ENCODE measurements around the gene NEDD4.
"Not testable (repeated sequence)": the region's sequence is repeated elsewhere in the genome, so short reads cannot be mapped to it uniquely, and the experiment has no call there.

NEDD4 gene

DNA sequence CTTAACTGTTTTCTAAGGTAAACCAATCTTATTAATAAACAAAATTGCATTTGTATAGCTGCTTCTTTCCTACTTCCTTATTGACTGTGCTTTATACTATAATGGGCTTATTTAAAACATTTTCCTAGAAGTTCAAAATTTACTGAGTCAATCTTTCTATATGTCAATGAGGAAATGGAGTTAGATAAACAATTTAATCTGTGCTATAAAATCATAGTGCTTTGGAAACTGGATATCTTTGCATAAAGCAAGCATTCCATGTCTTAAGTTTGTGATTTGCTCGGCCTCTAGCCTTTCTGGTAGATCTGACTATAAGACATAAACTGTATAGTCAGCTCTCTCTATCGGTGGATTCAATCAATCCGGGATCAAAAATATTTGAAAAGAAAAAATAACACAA, 99.6 kb downstream of the NEDD4 start:
- no peak for DNase-seq (ENCODE audit: low spot score)

- no peak for DNase-seq (ENCODE audit: low spot score)
These were observed 102.2 kb downstream of the NEDD4 start for GRCh38 chr15:55891196-55891595.

GRCh38 chr15:55884223-55884622, 109.2 kb downstream of the NEDD4 start:
- no peak for DNase-seq (ENCODE audit: low spot score)

DNA sequence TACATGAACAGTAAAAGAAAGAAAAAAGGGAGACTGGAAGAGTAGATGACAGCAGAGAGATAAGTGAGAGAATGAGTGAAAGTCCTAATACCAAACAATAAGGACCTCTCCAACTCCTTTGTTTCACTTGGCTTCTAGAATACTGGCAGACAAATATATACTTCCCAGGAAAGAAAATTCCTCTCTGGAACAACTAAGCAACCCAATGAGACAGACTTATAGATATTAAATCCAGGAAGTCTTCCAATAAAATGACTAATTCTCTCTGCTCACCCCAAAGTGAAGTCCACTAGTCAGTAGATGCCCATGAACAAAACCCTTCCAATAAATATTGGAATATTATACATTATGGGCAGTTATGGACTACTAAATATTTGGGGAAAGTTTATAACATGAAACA, 114.2 kb downstream of the NEDD4 start:
- DNase-seq (ENCODE audit: low spot score) = no peak

DNA sequence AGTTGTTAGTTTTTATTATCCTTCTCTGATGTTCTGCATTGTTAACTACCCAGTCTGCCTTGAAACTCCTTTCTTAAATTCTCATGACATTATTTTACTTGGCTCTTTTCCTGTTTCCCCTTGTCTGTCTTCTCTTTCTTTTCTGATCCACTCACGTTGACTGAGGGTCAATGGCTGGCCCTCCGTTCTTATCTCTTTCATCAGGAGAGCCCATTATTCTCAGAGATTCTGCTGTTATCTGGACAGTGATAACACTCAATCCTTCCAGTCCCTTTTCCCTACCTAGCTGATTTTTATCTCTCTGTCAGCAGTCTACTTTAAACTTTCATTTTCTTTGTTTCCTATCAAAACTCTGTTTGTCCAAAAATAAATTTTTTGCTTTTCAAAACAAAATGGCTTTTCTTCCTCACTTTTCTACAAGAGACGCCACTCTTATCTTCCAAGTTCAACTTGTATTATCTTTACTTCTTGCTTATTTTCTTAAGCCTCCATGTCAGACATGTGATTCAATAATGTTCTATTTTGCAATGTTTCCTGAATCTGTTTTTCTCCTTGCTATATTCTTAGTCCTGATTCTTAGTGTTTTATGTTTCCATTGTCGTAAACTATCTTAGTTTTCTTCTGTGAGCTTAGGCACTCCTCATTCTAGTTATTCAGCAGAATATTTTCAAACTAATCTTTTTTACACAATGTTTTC, 120.2 kb downstream of the NEDD4 start:
- no peak for DNase-seq (ENCODE audit: low spot score)

DNA sequence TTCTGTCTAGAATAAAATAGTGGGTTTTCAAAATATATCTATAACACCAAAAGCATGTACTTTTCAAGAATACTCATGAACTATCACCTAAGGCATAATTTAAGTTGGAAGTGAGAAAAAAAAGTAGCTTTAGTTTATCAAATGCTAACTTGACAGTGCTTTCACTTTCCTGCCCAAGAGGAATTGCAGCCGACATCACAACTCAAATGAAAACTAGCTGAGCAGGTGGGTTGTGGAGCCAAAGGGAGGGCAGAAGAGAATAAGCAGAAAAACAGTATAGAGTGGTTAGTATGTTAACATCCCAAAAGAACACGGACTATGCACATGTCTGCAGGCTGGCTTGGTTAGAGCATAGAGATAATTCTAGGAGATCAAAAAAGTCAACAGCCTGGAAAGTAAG, 120.9 kb downstream of the NEDD4 start:
- no peak for DNase-seq (ENCODE audit: low spot score)

DNA sequence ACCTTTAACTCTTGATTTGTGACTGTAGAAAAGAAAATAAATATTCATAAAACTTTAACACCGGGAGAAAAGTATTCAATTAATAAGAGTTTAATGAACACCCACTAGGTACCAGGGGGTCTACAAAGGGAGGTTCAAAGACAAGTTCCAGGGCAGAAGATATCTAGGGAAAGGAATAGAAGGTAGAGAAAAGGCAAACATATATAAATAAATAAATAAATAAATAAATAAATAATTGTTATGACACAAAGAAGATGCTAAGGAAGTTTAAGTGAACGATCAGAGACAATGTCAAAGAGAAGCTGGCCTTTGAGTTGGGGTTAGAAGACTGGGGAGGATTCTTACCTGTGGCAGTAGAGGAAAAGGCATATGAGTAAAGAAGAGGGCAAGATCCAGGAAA, 123.8 kb downstream of the NEDD4 start:
- DNase-seq (ENCODE audit: low spot score) = no peak

DNA sequence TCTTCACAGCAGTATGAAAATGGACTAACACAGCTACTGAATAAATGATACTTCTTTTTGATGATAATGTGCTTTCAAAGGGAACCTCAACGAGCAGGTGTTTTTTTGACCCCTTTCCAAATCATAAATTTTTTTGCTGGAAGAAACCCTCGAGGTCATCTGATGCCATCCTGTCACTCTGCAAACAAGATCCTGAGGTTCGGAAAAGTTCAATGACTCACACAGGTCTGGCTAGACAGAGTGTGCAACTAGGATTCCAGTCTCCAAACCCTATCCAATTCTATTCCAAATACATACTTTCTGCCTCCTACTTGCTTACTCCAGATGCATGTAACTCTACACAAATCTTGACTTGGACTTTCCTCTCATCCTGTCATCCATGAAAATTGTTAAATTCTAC, 124.7 kb downstream of the NEDD4 start:
- no peak for DNase-seq (ENCODE audit: low spot score)

DNA sequence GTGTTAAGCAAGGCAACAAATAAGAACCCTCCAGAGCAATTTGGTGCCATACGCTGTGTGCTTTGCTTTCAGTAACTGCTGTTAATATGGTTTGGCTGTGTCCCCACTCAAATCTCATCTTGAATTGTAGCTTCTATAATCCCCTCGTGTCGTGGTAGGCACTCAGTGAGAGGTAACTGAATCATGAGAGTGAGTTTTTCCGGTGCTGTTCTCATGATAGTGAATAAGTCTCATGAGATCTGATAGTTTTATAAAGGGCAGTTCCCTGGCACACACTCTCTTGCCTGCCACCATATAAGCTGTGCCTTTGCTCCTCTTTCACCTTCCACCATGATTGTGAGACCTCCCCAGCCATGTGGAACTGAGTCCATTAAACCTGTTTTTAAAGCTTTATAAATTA, 125.1 kb downstream of the NEDD4 start:
- not testable (repeated sequence) for DNase-seq (ENCODE audit: low spot score)

DNA sequence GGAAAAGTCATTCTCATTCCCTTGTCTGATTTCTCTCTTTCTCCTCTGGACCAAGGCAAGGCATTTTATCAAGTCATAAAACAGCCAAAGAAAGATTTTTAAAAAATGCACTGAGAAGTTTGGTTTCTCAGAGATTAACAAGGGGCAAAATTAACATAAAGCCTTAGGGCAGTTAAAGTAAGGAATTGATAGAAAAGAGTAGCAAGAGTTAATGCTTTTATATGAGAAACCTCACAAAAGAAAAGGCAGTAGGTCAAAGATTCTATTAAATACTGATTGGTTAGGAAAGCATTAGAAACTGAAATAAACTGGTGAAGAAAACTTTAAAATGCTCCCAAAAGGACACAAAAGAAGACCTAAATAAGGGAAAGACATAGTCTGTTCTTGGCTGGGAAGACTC, 129.5 kb downstream of the NEDD4 start:
- no peak for DNase-seq (ENCODE audit: low spot score)

- no peak for DNase-seq (ENCODE audit: low spot score)
These were observed 132.3 kb downstream of the NEDD4 start for GRCh38 chr15:55861115-55861514.

DNA sequence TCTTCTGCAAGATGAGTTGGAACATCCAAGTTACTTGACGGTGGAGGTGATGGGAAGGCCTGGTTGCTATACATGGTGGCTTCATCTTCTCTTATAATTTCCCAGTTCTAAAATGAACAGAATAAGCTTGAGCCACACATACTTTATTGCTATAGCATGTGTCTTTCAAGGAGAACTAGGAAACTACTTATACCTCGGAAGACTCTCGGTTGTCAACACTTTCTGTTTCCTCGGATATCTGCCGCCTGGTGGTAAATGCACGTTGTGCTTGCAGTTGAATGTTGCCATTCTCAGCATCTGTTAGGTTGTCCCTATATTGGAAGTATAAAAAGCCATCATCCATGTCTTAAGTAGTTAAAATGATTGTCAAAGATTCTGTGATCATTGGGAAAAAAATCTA, 132.9 kb downstream of the NEDD4 start:
- no peak for DNase-seq (ENCODE audit: low spot score)

DNA sequence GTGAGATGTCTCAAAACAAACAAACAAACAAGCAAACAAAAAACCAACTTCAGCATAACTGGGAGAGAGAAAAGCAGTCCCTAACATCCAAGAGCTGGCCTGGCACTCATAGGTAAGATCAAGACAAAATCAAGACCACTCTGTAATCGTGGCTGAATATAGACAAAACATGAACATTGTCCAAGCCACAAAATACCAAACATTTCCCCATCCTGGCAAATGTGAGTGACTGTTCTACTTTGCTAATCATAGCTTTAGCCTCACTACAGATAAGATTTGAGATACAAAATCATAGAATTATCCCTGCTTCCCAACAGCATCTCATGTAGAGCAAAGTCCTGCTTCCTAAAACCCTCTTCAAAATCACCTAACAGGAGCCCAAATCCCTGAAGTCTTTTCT, 133.7 kb downstream of the NEDD4 start:
- no peak for DNase-seq (ENCODE audit: low spot score)

DNA sequence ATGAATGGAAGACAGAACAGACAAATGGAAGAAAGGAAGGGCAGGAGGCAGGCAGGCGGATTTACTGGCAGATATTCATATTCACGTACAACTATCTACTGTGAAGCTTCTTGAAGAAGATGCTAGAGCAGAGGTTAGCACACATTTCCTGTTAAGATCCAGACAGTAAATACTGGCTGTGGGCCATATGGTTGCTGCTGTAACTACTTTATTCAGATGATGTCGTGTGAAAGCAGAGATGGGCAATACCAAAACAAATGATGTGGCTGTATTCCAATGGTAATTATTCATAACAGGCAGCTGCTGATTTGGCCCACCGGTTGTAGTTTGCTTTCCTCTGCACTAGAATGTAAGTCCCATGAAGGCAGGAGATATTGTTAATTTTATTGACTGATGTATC, 134.8 kb downstream of the NEDD4 start:
- no peak for DNase-seq (ENCODE audit: low spot score)

DNA sequence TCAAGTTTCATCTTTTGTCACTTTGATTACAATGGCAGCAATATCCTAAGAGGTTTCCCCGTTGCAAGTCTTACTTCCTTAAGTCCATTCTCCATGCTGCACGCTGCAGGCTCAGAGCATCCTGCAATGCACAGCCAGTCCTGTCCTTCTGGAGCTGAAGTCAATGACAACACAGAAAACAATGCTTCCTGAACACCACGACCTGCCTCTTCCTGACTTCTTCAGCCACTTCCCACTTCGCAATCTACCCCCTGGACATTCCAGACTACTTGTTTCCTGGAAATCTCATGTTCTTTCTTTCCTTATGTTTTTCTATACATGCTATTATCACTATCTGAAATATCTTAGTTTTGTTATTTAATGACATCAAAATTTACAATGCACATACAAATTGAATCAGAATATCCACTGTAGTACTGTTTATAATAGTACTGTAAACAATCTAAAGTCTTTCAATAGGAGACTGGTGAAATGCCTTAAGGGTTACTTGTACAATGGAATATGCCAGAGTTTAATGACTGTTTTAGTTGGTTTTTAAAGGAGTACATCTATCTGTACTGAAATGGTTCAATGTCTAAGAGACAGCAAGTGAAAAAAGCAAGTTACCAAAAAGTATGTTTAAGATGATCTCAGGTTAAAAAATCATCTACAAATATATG, 136.8 kb downstream of the NEDD4 start:
- no peak for DNase-seq (ENCODE audit: low spot score)

DNA sequence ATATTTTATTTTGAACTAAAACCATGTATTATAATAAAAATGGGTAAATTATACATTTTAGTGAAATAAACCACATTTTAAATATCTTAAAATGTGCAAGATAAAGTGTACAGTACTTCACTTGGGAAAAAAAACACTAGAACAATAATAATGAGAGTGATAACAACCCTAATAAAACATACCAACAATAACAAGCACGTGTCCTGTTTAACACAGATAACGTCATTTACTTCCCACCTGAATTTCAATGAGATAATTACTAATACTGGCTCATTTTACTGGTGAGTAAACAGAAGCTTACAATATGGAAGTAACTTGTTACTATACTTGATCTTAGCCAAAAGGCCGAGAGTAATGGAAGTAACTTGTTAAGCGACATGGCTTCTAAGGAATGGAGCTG, 140.3 kb downstream of the NEDD4 start:
- no peak for DNase-seq (ENCODE audit: low spot score)

- DNase-seq (ENCODE audit: low spot score) = peak; percentile 62
These were observed 147.2 kb downstream of the NEDD4 start for GRCh38 chr15:55846116-55846707.

DNA sequence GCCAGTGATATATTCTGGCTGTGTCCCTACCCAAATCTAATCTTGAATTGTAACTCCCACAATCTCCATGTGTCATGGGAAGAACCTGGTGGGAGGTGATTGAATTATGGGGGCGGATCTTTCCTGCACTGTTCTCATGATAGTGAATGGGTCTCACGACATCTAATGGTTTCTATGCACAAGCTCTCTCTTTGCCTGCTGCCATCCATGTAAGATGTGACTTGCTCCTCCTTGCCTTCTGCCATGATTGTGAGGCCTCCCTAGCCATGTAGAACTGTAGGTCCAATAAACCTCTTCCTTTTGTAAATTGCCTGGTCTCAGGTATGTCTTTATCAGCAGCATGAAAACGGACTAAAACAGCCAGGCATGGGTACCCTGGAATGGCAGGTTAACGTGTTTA, 150.5 kb downstream of the NEDD4 start:
- not testable (repeated sequence) for DNase-seq (ENCODE audit: low spot score)

DNA sequence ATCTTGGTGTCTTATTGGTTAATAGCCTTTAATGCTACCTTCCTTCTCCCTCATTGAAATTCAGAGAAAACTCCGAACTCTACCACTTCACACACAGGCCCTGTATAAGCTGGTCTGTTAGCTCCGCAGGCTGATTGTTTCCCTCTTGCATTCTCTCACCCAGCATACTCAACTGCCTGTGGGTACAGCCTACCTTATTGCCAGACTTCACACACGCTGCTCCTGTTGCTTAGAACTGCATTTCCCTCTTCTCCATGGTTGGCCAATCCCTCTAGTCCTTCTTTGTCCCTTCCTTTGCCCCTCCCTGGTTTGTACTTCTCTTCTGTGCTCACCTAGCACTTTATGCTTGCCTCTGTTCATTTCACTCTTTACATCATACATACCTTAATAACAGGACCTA, 157.5 kb downstream of the NEDD4 start:
- DNase-seq (ENCODE audit: low spot score) = no peak

GRCh38 chr15:55834331-55834730, 159.1 kb downstream of the NEDD4 start:
- no peak for DNase-seq (ENCODE audit: low spot score)

DNA sequence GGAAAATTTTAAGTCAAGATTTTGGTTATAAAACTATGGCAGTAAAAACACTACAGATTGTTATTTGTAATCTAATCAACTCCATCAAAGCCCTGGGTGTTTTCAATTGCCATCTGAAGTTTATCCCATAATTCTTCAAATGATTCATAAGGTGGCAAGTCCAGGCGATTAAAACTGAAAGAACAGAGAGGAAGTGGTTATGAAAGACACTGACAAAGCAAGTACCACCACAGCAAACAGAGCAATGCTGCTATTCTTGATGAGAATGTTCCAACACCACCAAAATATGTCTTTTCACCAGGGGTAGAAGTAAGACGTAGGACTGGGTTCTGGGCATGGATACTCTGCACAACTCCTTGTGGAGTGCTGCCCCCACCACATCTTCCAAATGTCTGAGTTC, 163.6 kb downstream of the NEDD4 start:
- no peak for DNase-seq (ENCODE audit: low spot score)

DNA sequence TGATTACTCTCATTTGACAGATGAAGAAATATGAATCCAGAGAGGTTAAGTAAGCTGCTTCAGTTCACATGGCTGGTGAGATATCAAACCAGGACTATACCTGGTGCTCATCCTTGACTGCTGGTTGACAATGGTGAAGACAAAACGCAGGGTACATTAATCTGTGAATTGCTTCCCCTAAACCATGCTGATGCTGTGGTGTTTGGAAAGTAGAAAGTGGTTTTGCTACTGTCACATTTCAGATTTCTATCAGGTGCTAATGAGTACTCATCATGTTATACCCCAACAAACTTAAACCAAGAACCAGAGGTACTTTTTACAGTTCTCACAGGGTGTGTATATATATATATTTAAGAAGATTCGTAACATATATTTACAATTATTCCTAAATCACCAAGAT, 165.5 kb downstream of the NEDD4 start:
- DNase-seq (ENCODE audit: low spot score) = no peak

DNA sequence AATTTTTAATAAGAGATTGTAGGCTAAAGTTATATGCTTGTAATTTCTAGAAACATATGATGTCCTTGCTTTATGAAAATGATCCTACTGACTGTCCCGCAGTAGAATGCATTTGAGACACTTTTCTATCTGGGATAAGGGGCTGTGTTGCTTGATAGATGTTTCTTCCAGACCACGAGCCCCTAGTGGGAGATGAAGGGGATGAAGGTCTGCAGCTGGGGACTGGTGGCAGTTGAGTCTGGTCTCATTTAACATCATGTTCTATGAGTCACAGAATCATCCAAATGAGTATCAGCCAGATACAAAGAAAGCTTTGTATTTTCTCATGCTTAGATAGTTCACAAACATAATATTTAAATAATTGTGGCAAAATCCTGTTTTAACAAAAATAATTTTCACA, 166.2 kb downstream of the NEDD4 start:
- peak; percentile 23 for DNase-seq (ENCODE audit: low spot score)
